HepG2 (cell line): ENCODE data around the gene PPHLN1. TPM values are rescaled to one million over a fixed set of nuclear protein-coding genes. Genes with fewer than 3 reads are reported as not detected.

Experiments used
- ATAC-seq: fragments of 200-7000 bp; cut with Tn5 transposase; 3 replicates; pipeline ENCODE4 v1.9.1; 2020; ENCODE audit warnings: mild to moderate bottlenecking, moderate library complexity
- BruUV-seq: library from RNA; stranded (reverse); fragments of 400-500 nt; replicated peaks from 2 replicates; lab custom pipeline; 2021; lab: Mats Ljungman, UMichigan
- CTCF ChIA-PET: fragments of 300-600 bp; formaldehyde crosslinking; extraction: SDS; loops from one replicate; lab custom pipeline; 2021; ENCODE audit warnings: low total read pairs, inconsistent platforms, low intra/inter-chr PET ratio; lab: Yijun Ruan, JAX
- POLR2A ChIA-PET: fragments of 350-600 bp; sonication (Branson Sonifier 250); formaldehyde crosslinking; loops from one replicate; lab custom pipeline; 2020; ENCODE audit warnings: antibody characterized with exemption, inconsistent platforms; lab: Yijun Ruan, JAX
- DNase-seq: peaks from one replicate; pipeline ENCODE4 v3.0.0-alpha.2; 2015; ENCODE audit warnings: low spot score
- FAIRE-seq: peaks from 3 replicates; lab custom pipeline; 2011; peaks lifted over from hg19 to GRCh38; lab: Jason Lieb, UNC
- H2AFZ ChIP-seq: one replicate; pipeline ENCODE4 v1.6.1; 2011; ENCODE audit warnings: low read length, inconsistent platforms
- H3K27ac ChIP-seq: fragments of 300-600 bp; 3 replicates; pipeline ENCODE4 v1.8.0; 2011; ENCODE audit warnings: mixed run types, mild to moderate bottlenecking, mixed read lengths, low read length, inconsistent platforms; ENCODE audit not compliant: insufficient read depth; ENCODE audit errors: extremely low read length
- H3K27me3 ChIP-seq, 2 experiments: fragments of 200-600 bp in 1 of 2; 2 replicates in 1 of 2; 3 replicates in 1 of 2; pipeline versions ENCODE4 v1.6.0 to v1.8.0; 2011; ENCODE audit warnings: low read length in 2 of 2, mild to moderate bottlenecking in 2 of 2, moderate library complexity in 2 of 2, inconsistent platforms in 1 of 2; ENCODE audit not compliant: insufficient read depth in 2 of 2, control insufficient read depth in 1 of 2
- H3K36me3 ChIP-seq, 2 experiments: fragments of 200-600 bp in 1 of 2; replicated peaks in 1 of 2; 2 replicates in 1 of 2; 3 replicates in 1 of 2; pipeline versions ENCODE4 v1.5.1 to v1.8.0; 2011; ENCODE audit warnings: low read length in 2 of 2, inconsistent platforms in 1 of 2; ENCODE audit not compliant: insufficient read depth in 2 of 2, control insufficient read depth in 1 of 2
- H3K4me1 ChIP-seq: 2 replicates; pipeline ENCODE4 v1.5.1; 2012; ENCODE audit warnings: low read length, inconsistent platforms; ENCODE audit not compliant: insufficient read depth
- H3K4me2 ChIP-seq: 2 replicates; pipeline ENCODE4 v1.6.0; 2011; ENCODE audit warnings: low read depth, low read length, inconsistent platforms
- H3K4me3 ChIP-seq, 3 experiments: fragments of 200-600 bp in 1 of 3; sonication (generic), shearing (Covaris generic) in 1 of 3; replicated peaks in 1 of 3; 2 replicates each; pipeline ENCODE4 v1.5.1; 2011 to 2016; ENCODE audit warnings: low read length in 3 of 3, inconsistent platforms in 2 of 3, low read depth in 2 of 3, mild to moderate bottlenecking in 2 of 3, control low read depth in 1 of 3, mixed read lengths in 1 of 3; ENCODE audit not compliant: insufficient read depth in 1 of 3
- H3K79me2 ChIP-seq: one replicate; pipeline ENCODE4 v1.6.1; 2011; ENCODE audit warnings: low read length, inconsistent platforms; ENCODE audit not compliant: insufficient read depth
- H3K9ac ChIP-seq: 2 replicates; pipeline ENCODE4 v1.6.0; 2011; ENCODE audit warnings: mild to moderate bottlenecking, low read depth, low read length, inconsistent platforms; ENCODE audit not compliant: insufficient read depth
- H3K9me3 ChIP-seq: 2 replicates; pipeline ENCODE4 v1.5.1; 2012; ENCODE audit warnings: mild to moderate bottlenecking, low read length
- H4K20me1 ChIP-seq: 2 replicates; pipeline ENCODE4 v1.6.0; 2011; ENCODE audit warnings: inconsistent platforms, mild to moderate bottlenecking, low read length, moderate library complexity; ENCODE audit not compliant: insufficient read depth
- AHDC1 ChIP-seq: sonication (generic); formaldehyde crosslinking; IDR thresholded peaks from 2 replicates; pipeline ENCODE4 v1.5.1; 2020; ENCODE audit warnings: mild to moderate bottlenecking, missing genetic modification reagents, borderline replicate concordance
- ERF ChIP-seq: IDR thresholded peaks from 2 replicates; pipeline ENCODE4 v1.6.1; 2018; ENCODE audit warnings: missing biosample characterization, missing genetic modification reagents
- MXD1 ChIP-seq: sonication (generic); formaldehyde crosslinking; IDR thresholded peaks from 2 replicates; pipeline ENCODE4 v1.4.0; 2020; ENCODE audit warnings: mild to moderate bottlenecking, missing genetic modification reagents
- ZBTB44 ChIP-seq: sonication (generic); formaldehyde crosslinking; IDR thresholded peaks from 2 replicates; pipeline ENCODE4 v1.4.0; 2020; ENCODE audit warnings: missing genetic modification reagents
- ZFP1 ChIP-seq: IDR thresholded peaks from 2 replicates; pipeline ENCODE4 v1.6.1; 2016
- ZFP62 ChIP-seq: sonication (generic); formaldehyde crosslinking; IDR thresholded peaks from 2 replicates; pipeline ENCODE4 v1.4.0; 2020; ENCODE audit warnings: missing genetic modification reagents
- ZNF567 ChIP-seq: sonication (generic); formaldehyde crosslinking; IDR thresholded peaks from 2 replicates; pipeline ENCODE4 v1.8.1; 2023; ENCODE audit warnings: mild to moderate bottlenecking, missing genetic modification reagents, borderline replicate concordance
- ZNF7 ChIP-seq: IDR thresholded peaks from 2 replicates; pipeline ENCODE4 v1.6.1; 2016; ENCODE audit warnings: missing biosample characterization, missing genetic modification reagents
- ZNF788 ChIP-seq: sonication (generic); formaldehyde crosslinking; IDR thresholded peaks from 2 replicates; pipeline ENCODE4 v1.5.0; 2020; ENCODE audit warnings: mild to moderate bottlenecking, missing genetic modification reagents, borderline replicate concordance
- ZNF800 ChIP-seq: sonication (generic); formaldehyde crosslinking; IDR thresholded peaks from 2 replicates; pipeline ENCODE4 v1.4.0; 2020; ENCODE audit warnings: missing genetic modification reagents
- WGBS: methylation state at CpG from one replicate; pipeline ENCODE4 v1.1.6; 2017; ENCODE audit warnings: low lambda C conversion rate; 5-methylcytosine and 5-hydroxymethylcytosine counted together
- in situ Hi-C: cut with HindIII; loops from 2 replicates; pipeline ENCODE4 v1.10.0; 2017; ENCODE audit warnings: low pct_unique_long_range_greater_than_20kb; ENCODE audit not compliant: extremely low pct_ligation_motif_present
- intact Hi-C: fragments of 100-400 bp; cut with micrococcal nuclease; formaldehyde crosslinking; loops from one replicate; pipeline ENCODE4 v1.10.0; 2022; ENCODE audit not compliant: unreplicated experiment
- polyA plus RNA-seq, 8 experiments: library from polyadenylated mRNA; depleted of rRNA in 3 of 8; stranded (reverse) in 7 of 8; unstranded in 1 of 8; fragments of >200 nt; fragmentation: Illumina TruSeq in 4 of 8; extraction: Trizol in 4 of 8; gene quantifications; 2 replicates each; pipeline versions ENCODE4 v1.2.1 to v1.2.3, GENCODE V29; 2011 to 2016; ENCODE audit warnings: low read depth in 4 of 8, missing spikeins in 1 of 8, mixed read lengths in 1 of 8; ENCODE audit not compliant: insufficient read depth in 1 of 8
- total RNA-seq, 5 experiments: library from RNA; depleted of rRNA; stranded (reverse); fragments of >200 nt; fragmentation: Illumina TruSeq; extraction: Trizol; gene quantifications; 2 replicates each; pipeline ENCODE4 v1.2.3, GENCODE V29; 2016; ENCODE audit warnings: low read depth in 1 of 5

Gene PPHLN1
- total and polyA plus RNA-seq, 2 of the 13 experiments (the other 11 are each of a cell fraction or from before 2014, with no cell fraction given), result 43.4 to 66.0 TPM

GRCh38 chr12:42343721-42344120, 17.8 kb downstream of the PPHLN1 start (continued):
- no peak for TF ChIP-seq AHDC1 (CRISPR knock-in tag)
- no peak for TF ChIP-seq ZFP1 (CRISPR knock-in tag)
- TF ChIP-seq, all 625 proteins: peak for 0

GRCh38 chr12:42346403-42347002, 20.5 kb downstream of the PPHLN1 start:
- no peak overlapping the region for H2AFZ ChIP-seq
- in situ Hi-C loops, result no loop called here
- TF ChIP-seq ZNF788 (CRISPR knock-in tag) (no peak), ZBTB44 (no peak), MXD1 (CRISPR knock-in tag) (no peak), ZNF800 (no peak), ERF (no peak), ZFP62 (CRISPR knock-in tag) (no peak), ZNF7 (CRISPR knock-in tag) (no peak), ZNF567 (CRISPR knock-in tag) (no peak)
- ChIA-PET POLR2A (no interaction called here), CTCF (no interaction called here)
- H3K4me2 ChIP-seq, result no peak overlapping the region
- intact Hi-C loops, result no loop called here
- no peak overlapping the region for H3K4me3 ChIP-seq
- FAIRE-seq (no peak), ATAC-seq (no peak), DNase-seq (no peak)
- no peak overlapping the region for H3K9ac ChIP-seq
- H3K36me3 ChIP-seq, result peaks cover 2 to 7% of the 10 kb centered on the region in 2 experiments; a peak in 2 of 5 replicates
- WGBS, result 100% methylated on average over 1 of the region's 1 CpG
- peaks cover 4% of the 10 kb centered on the region; the same call in 1 of the 2 replicates for H3K4me1 ChIP-seq
- H3K79me2 ChIP-seq, result peaks cover 49% of the 10 kb centered on the region
- H3K27ac ChIP-seq, result no peak overlapping the region
- H3K27me3 ChIP-seq, result no peaks in the 10 kb centered on the region
- no TSS peak for BruUV-seq
- 0 out of 2 replicates have a peak, but pooled peaks cover 3% of the 10 kb centered on the region for H4K20me1 ChIP-seq
- H3K9me3 ChIP-seq, result no peaks in the 10 kb centered on the region
